ENCODE data around the gene CD82. TPM values are rescaled to one million over a fixed set of nuclear protein-coding genes. Genes with fewer than 3 reads are reported as not detected.

CD82 gene
- polyA plus RNA-seq, 3 donors, result 14.6 to 20.4 (median 17.8) TPM

DNA sequence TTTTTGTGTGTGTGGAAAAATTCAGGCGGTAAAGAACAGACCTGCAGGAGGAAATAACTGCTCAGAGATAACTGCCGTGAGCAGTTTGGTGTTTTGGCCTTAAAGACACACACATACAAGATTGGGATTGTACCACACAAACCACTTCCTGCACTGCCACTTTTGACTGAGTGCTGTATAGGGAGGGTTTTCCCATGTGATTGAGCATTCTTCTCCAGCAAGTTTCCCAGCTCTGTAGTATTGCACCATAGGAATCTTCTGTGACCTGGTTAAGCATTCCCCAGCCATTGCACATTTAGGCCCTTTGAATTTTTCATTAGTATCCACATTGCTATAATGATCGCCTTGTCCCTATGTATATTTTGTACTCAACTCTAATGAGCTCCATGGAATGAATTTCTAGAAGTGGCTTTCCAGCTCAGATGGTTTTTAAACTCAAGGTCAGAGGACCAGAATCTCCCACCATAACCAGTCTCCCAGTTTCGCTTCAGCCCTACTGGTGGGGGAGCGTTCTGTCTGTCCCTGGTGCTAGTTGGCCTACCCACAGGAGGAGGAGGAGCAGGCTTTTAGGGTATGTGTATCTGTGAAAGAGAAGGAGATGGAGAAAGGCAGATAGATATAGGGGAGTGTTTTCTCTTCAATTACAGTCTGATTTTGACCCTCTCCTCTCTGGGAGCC lies 9.3 kb downstream of the CD82 start:
- no peak for DNase-seq (ENCODE audit: low read depth in 3 of 3, low spot score in 2 of 3)

DNA sequence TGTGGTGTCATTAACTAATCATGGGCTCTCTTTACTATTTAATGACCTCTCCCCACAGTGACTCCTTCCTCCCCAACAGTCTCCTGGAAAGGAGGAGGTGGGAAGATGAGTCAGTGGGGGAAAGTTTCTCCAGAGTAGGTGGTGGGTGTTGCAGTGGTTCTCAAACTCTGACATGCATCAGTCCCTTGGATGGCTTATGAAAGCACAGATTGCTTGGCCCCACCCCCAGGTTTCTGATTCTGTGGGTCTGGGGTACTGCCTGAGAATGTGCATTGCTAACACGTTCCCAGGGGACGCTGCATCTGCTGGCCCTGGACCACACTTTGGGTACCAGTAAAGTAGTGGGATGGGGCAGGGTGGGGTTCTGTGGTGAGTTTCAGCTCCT lies 9.8 kb downstream of the CD82 start:
- no peak for DNase-seq (ENCODE audit: low read depth in 3 of 3, low spot score in 2 of 3)

DNA sequence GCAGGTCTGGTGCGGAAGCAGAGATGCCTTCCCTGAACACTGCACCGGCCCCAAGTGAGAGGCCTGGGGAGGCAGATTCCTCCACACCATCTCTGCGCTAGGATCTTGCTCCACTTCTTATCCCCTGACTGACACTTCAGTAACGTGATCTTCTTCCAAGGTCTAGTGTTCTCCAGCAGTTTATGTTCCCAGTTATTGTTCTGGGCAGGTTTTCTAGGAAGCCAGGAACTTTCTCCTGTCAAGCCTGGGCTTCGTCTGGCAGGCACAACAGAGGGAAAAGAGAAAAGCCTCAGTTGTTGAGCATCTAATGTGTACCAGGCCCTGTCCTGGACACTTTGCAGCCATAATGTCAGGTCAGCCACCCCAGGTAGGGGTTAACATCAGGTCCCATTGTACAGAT lies 10.5 kb downstream of the CD82 start:
- DNase-seq (ENCODE audit: low read depth in 3 of 3, low spot score in 2 of 3), result no peak

DNA sequence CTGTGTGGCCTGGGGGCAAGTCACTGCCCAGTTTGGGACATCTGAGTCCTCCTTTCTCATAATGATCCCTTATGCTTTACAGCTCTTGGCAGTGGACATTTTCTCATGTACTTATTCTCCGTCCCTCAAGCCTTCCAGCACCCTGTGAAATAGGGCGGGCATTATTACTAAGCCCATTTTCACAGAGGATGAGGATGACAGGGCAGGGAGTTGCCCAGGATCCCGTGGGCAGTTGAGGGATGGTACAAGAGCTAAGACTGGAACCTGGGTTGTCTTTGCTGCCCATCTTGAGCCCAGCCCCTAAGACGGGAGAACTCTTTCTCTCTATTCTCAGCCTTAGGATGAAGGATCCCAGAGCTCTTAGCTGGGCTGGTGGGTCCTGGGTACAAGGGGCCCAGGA lies 11.2 kb downstream of the CD82 start:
- no peak for DNase-seq (ENCODE audit: low read depth in 3 of 3, low spot score in 2 of 3)

DNA sequence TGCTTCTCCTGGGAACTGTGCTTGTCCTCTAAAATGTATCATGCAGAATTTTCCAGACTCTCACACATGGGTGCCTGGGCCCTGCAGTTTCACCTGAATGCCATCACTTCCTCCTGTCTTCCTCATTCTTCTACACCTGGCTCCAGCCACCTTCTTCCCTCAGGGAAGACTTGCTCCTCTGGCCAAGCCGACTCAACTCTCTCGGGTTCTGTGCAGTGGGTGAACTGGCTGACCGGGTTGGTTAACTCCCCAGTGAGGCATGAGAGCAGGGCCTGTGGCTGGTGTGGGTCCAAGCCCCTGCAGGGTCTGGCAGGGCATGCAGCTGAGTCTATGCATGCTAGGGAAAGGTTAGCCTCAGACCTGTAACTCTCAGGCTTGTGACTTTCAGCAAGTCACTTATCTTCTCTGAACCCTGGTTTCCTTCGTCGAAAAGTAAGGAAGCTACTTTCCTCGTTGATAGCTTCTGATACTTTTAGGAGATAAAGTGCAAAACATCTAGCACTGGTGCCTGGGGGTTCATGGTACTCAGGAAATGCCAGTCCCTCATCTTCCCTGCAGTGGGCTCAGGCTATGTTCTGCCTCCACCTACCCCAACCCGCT lies 11.9 kb downstream of the CD82 start:
- no peak for DNase-seq (ENCODE audit: low read depth in 3 of 3, low spot score in 2 of 3)

GRCh38 chr11:44578279-44578678 lies 12.8 kb downstream of the CD82 start:
- DNase-seq (ENCODE audit: low read depth in 3 of 3, low spot score in 2 of 3), result no peak

DNA sequence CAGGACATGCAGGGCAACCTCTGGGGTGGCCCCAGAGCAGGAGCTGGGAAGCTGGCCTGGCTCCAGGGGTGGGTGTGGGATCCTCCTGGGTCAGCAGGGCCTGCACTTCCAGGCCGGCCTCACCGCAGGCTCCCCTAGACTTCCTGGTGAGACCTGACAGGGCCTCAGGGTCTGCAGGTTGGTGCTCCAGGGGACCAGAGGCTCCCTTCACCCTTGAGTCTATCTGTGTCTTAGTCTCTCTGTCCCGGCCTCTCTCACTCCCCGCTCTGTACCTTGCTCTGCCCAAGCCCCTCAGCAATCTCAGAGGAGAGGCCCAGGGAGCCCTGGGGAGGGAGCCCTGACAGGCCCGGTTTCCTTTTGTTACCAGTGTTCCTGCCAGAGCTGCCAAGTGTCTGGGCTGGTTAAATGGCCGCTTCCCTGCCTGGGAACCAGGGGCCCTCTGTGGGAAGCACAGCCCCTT lies 13.9 kb downstream of the CD82 start:
- no peak for DNase-seq (ENCODE audit: low read depth in 3 of 3, low spot score in 2 of 3)

DNA sequence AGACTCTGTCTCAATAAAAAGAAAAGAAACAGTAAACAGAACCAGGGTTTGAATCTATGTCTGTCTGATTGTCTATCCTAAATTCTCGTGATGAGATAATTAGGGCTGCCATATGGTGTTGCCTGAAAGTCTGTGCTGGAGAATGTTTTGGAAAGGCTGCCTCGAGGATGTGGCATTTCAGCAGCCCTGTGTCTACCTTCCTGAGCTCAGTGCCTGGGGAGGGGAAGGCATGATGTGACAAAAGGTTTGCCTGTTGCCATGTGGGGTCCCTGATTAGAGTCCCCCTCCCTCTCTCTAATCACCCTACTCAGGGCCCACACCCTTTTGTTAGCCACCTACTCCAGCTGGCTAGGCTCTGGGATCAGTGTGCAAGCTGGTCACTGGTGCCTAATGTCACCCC lies 15.2 kb downstream of the CD82 start:
- DNase-seq (ENCODE audit: low read depth in 3 of 3, low spot score in 2 of 3), result no peak

DNA sequence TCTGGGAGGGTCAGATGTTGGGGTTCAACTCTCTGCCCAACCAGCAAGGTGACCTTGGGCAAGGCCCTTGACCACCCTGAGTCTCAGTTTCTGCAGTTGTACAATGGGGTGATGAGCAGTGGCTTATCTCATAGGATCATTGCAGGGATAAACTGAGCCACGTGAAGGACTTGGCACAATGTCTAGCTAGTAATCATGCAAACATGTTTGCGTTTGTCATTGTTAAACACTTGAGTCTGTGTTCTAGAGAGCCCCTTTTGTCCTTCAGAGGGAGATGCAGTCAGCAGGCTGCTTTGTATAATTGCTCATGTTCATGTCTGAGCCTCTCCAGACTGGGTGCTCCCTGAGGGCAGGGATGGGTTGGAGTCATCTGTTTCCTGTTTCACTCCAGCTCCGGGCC lies 15.8 kb downstream of the CD82 start:
- no peak for DNase-seq (ENCODE audit: low read depth in 3 of 3, low spot score in 2 of 3)

DNA sequence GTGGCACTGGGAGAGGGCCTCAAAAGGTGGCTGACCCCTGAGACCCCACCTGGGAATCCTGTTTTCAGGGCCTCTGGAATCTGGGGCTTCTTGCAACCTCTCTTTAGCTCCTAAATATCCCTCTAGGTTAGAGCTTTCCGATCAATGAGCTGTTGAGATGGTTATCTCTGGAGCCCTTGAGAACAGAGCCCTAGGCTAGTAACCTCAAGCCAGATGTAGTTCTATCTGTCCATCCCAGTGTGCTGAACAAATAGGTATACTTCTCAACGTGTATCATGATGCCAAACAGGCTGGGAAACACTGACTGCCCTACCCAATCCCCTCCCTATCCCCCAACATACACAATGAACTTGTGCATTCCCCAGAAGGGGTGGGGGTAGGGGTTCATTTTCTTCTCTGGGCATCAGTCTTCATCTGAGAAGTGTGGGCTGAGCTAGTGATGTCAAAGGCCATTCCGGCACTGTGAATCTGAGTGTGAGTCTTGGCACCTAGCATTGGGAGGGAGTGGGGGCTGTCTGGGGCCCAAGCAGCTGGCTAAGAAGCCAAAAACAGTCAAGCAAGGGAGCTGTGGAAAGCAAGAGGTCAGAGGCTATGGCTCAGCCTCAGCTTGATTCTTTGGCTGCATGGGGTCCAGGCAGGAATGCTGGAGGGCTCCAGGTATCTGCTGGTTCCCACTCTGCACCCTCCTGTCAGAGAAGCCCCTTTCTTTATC lies 17.3 kb downstream of the CD82 start:
- no peak for DNase-seq (ENCODE audit: low read depth in 3 of 3, low spot score in 2 of 3)

- DNase-seq (ENCODE audit: low read depth in 3 of 3, low spot score in 2 of 3), result no peak
Observed at GRCh38 chr11:44583353-44583669, 17.8 kb downstream of the CD82 start.

GRCh38 chr11:44585421-44585820 lies 20.0 kb downstream of the CD82 start:
- DNase-seq (ENCODE audit: low read depth in 3 of 3, low spot score in 2 of 3), result no peak

DNA sequence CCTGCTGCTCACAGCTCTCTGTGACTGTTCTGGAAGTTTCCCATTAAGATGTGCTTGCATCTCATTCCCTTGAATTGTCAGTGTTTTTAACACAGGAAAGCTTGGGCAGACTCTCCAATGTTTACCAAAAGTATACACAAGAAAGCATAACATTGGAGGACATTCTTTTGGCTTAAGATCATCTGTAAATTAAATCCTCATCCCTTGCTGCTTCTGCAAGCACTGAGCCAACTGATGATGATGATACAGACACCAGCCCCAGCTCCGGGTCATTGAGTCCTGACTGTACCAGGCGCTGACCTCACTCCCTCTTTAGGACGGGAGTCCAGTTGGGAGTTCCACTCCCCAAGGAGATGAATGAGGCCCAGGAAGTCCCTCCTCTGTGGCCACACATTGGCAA lies 23.8 kb downstream of the CD82 start:
- DNase-seq (ENCODE audit: low read depth in 3 of 3, low spot score in 2 of 3), result peak in 1 of 3 donors; percentile 38

- no peak for DNase-seq (ENCODE audit: low read depth in 3 of 3, low spot score in 2 of 3)
Observed at GRCh38 chr11:44590769-44591168, 25.3 kb downstream of the CD82 start.

- no peak for DNase-seq (ENCODE audit: low read depth in 3 of 3, low spot score in 2 of 3)
Observed at GRCh38 chr11:44591557-44591956, 26.1 kb downstream of the CD82 start.

DNA sequence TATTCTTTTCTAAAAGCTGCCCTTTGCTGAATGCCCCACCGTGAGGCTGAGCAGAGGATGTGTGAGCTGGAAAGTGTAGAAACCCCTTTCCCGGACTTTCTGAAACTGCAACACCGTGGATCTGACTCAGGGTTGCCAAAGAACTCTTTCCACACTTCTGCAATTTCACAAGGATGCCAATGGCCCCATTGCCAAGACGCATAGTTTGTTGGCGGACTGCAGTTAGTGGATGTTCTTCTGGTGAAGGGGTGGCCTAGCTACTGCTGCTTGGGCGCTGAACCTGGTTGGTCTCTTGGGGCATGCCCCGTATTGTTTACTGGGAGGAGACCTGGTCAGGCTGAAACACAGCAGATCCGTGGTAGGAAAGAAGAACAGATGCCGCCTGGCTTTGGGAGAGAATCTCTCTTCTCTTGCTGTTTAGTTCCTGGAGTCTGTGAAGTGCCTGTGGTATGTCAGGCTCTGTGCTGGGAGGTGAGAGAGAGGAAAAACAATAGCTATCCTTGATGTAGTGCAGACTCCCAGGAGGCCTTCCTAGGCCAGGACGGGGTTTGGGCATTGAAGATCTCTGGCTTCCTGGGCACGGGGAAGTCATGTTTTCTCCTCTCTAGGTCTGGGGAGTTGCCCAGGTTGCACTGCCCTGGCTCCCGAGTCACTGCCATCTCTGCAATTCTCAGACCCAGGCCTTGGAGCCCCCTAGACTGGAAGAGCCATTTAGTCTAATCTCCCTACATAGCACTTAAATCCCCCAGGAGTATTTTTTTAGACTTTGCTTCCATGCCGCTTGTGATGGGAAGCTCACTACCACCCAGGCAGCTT lies 26.9 kb downstream of the CD82 start:
- no peak for DNase-seq (ENCODE audit: low read depth in 3 of 3, low spot score in 2 of 3)

DNA sequence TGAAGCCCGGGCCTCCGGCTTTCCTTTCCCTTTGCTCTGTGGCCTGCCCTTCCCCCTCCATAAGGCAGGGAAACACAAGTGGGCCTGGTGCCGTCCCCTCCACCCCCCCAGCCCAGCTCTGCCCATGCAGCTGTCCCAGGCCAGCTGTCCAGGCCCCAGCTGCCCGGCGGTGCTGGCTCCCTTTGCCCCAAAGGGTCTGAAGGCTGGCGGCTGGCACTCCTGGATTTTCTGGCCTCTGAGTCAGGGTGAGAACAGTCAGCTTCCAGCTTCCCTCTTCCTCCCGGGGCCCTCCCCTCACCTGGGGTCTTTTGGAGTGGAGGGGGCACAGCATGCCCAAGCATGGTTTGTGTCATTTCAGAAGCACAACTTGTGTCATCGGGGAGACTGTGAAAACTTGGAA lies 27.8 kb downstream of the CD82 start:
- no peak for DNase-seq (ENCODE audit: low read depth in 3 of 3, low spot score in 2 of 3)

DNA sequence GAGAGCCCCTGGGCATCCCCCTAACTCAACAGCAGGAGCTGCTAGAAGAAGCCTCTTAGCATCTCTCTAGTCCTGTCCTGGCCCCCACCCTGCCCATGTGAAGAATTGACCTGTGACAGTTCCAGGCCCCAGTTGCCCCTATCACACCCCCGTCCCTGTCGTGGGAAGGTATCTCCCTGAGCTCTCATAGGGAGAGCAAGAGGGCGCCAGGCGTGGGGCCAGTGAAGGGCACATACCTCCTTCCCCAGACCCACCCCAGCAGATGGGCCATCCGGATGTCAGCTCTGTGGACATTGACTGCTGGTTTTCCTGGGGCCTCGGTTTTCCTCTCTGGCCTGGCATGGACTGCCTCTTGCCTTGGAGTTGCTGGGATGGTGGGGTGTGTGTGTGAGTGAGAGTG lies 29.5 kb downstream of the CD82 start:
- DNase-seq (ENCODE audit: low read depth in 3 of 3, low spot score in 2 of 3), result no peak

GRCh38 chr11:44595964-44596381 lies 30.5 kb downstream of the CD82 start:
- no peak for DNase-seq (ENCODE audit: low read depth in 3 of 3, low spot score in 2 of 3)

DNA sequence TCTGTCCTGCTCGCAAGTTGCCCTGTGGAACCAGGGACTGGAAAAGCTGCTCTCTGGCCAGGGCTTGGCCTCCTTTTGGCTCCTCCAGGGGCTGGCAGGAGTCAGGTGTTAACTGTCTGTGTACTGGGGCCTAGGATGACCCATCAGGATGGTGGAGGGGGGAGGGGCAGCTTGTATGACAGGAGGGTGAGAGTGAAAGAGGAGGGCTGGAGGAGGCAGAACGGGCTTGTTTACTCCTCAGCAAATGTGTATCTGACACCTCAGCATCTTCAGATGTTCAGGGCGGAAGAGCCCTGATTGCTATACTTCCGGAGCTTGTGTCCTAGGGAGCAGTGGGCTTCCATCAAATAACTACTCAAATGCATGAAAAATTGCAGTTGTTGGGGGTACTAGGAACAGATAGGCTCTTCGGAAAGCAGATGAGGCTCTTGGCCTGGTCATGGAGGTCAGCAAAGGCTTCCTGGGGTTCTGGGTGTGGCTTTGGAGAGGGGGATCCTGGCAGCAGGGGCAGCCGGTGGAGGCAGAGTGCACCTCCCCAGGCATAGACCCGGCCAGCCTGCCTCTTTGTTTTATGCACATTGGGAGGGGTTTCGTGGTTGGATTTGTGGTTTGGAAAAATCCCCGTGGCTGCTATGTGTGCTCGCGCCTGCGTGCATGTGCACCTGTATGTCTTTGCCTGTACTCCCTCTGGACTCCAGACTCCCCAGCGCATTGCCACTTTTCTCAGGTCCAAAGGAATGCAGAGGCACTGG lies 31.2 kb downstream of the CD82 start:
- no peak for DNase-seq (ENCODE audit: low read depth in 3 of 3, low spot score in 2 of 3)

All from right renal cortex interstitium (tissue), 3 donors.